HG03039 (cell line): ENCODE data around the gene DDX23.

Experiments used
- ATAC-seq: cut with Tn5 transposase; IDR thresholded peaks from one replicate; pipeline ENCODE4 v1.9.1; 2021; ENCODE audit warnings: mild to moderate bottlenecking, moderate library complexity; ENCODE audit not compliant: unreplicated experiment

DDX23 gene

DNA sequence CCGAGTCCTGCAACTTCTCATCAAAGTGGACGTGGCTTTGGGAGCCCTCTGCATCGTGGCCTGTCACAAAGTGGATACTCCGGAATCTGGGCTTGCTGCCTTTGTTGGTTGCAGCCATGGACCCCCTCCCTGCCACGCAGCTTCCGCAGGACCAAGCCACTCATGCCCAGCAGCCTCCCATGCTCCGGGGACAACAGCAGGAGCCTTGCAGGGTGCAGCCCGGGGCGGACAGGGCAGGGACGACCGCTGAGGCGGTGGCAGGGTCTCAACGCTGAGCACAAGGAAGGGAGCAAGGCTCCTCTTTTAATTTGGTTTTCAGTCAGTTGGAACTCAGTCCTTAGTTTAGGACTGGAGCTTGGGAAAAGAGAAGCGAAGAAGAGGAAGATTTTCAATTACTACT, 51.0 kb downstream of the DDX23 start:
- ATAC-seq: no peak

DNA sequence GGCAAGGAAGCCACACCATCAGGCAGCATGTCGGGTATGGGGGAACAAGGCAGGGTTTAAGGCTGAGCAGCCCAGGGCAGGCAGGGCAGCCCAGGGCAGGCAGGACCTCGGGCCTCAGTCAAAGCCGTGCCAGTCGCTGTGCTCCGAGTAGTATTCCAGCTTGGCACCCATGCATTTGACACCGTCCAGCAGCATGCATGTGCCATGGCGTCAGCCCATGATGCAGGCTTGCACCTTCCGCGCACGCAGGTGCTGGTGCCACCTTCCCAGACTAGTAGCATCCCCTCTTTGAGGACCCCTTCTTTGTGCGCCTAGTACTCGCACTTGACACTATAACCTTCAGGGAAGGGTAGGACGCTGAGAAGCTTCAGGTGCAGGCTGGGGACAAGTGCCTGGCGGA, 51.5 kb downstream of the DDX23 start:
- no peak for ATAC-seq

DNA sequence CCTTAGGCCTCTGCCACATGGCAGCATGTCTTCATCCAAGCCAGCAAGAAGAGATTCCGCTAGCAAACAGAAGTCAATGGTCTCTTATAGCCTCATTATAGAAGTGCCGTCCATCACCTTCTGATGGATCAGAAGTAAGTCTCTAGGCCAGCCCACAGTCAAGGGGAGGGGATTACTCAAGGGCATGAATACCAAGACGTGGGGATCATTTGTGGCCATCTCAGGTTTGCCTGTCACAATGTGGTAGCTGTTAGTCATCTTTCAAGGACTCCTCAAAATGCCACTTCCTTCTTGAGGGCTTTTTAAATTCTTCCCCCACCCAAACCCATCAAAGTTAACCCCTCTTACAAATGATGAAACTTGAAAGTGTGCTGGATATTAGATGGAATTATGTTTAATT, 55.0 kb downstream of the DDX23 start:
- ATAC-seq: no peak

DNA sequence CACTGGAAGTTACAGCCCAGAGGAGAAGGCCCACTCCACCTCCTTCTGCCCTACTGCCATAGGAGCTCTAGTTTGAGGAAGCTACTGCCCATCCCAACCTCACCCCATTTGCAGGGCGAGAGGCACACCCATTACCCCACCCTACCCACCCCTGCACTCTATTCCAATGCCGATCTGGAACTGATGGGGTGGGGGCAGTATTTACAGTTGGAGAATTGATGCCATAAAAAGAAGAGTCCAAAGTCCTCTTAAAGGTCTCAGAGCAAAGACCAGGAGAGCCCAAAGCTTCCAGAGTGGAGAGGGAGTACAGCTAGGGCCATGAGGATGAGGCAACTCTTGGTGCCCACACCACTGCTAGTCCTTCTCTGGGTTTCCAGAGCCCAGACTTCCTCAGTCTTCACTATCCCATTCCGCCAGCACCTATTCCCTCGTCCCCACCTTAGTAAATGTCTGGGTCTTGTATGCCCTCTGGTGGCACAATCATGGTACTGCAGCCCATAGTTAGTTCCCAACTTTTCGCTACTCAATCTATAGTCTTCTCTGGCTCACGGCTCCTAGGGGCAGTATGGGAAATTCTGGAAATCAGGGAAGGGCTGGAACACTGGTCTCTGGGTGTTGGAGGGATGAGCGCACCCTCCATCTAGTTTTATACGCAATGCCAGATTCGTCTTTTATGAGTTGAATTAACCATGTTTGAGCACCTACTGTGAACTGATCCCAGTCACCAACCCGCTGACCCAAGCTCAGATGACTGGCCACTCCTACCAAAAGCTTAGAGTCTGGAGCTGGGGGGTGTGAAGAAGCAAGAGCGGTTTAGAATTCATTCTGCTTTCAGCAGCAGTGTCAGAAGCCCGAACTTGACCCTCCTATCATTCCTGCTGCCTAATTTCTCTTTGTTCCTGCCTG, 56.2 kb downstream of the DDX23 start:
- no peak for ATAC-seq

DNA sequence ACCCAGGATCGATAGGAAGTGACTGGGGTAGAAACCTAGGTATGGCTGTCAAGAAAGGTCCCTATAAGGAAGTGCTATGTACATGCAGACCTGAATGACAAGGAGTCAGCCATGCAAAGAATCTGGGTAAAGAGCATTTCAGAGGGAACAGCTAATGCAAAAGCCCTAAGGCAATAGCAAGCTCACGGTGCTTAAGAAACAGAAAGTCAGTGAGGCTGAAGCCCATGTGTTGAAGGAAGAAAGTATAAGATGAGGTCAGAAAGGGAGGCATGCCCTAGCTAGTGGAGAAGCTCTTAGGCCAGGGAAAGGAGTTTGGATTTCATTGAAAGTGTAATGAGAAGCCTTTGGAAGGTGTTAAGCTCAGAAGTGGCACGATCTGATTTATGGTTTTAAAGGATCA, 57.1 kb downstream of the DDX23 start:
- no peak for ATAC-seq

DNA sequence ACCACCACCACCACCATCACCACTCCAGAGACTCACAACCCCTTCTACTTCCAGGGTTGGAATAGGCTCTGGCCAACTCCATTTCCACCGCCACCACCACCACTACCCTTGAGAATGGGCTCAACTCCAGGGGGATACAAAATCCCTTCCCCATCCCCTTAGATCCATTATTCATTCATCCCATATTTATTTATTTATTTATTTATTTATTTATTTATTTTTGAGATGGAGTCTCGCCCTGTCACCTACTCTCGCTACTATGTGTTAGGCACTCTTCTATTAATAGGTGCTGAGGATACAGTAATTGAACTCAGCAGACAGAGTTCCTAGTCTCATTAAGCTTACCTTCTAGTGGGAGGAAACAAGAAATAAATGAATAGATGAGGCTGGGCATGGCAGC, 58.3 kb downstream of the DDX23 start:
- ATAC-seq: no peak

DNA sequence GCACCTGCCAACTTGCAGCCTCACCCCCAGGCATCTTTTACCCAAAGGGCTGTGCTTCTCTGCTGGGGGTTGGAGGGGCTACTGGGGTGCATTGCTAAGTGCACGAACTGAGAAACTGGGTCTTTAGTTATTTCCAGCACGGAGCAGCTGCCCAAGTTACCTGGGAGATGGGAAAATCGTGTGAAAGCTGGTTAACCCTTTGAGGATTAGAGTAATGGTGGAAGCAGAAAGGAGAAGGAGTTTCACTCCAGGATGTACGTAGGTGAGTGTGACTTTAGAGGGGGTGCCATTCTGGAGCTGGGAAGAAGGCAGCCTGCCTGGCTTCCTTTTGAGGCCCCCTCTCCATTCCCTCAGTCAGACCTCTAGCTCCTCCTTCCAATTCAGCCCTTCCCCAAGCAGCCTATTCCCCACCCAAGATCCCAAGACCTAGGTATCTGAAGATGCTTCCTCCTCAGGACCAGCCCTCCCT, 62.1 kb downstream of the DDX23 start:
- no peak for ATAC-seq

DNA sequence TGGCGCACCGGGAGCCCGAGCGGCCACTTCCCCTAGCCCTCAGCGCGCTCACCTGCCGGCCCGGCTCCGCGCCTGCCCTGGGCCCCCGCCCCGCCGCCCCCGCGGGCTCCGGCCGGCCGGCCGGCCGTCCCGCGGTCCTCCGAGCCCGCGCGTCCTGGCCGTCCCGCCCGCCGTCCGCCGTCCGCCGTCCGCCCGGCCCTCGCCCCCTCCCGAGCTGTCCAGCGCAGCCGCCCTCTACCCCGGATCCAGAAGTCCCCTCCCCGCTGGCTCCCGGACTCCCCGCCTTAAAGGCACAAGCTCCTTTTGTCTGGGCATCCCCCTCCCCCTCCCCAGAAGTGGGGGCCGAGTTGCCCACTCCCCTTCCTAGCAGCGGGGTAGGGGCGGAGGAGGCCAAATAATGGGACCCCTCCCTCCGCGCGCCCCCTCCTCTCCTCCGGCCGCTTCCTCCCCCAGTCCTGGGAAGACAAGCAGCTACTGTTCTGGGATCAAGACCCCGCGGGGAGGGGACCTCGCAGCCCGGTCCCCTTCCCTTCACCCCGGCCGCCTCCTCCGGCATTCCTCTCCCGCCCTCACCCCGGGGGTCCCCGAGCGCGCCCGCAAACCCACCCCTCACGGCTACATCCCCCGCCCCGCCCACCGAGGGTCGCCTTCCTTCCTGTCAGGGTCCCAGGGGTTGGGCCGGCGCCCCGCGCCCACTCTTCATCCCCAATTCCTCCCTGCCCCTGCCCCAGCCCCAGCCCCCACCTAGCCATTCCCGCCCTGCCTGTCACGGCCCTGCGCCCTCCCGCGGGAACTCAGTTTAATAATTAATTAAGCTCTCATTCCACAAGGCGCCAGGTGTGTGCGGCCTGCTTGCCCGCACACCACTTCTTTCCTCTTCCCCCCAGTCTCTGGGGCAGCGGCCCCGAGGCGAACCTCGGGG, 62.8 kb downstream of the DDX23 start, which contains the start of gene ADCY6:
Gene ADCY6, minus strand, starts transcription at position 236 of the 922 bp plus-strand sequence. CDS start 5,655 bp downstream, outside the sequence.
- no peak for ATAC-seq

DNA sequence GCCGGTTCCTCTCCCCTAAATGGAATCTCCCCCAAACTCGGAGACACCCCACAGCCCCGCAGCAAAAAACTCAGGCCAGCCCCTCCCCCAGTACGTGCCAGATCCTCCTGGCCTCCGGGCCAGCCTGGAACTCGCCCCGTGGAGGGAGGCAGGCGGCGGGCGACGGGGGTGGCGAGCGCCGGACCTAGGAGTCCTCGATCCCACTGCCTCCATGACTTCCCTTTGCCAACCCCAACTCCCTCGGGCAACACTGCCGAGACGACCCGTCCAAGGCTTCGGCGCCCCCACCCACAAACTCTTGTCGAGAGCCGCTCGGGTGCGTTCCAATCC, 63.5 kb downstream of the DDX23 start:
- no peak for ATAC-seq

DNA sequence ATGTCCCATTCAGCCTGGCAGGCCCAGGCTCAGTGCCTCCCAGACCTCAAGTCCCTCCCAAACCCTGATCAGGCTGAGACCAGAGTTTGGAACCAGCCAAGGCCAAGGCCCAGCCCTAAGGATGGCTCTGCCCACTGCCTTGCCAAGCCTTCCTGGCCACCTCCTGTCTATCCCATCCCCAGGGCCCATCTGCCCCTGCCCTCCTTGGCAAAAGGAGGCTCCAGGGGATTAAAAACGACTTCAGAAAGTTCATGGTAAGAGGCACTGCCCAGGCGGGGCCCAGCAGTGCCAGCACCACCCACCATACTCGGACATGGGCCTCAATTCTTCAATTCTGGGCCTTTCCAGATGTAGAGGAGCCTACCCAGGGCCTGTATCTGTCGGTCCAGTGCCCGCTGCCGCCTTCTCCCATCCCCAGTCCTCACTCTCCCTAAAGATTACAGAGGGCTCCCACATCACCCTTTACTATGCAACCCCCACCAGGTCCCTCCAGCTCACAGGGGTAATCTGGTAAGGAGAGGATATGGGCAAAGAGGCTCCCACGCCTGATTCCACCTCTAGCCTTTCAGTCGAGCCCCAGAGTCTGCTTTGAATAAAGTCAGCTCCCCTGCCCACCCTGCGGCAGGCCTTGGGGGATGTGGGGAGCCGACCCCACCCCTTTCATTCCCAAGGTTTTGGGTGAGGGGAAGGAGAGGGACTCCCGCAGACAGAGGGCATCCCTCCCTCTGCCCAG, 64.0 kb downstream of the DDX23 start:
- no peak for ATAC-seq

DNA sequence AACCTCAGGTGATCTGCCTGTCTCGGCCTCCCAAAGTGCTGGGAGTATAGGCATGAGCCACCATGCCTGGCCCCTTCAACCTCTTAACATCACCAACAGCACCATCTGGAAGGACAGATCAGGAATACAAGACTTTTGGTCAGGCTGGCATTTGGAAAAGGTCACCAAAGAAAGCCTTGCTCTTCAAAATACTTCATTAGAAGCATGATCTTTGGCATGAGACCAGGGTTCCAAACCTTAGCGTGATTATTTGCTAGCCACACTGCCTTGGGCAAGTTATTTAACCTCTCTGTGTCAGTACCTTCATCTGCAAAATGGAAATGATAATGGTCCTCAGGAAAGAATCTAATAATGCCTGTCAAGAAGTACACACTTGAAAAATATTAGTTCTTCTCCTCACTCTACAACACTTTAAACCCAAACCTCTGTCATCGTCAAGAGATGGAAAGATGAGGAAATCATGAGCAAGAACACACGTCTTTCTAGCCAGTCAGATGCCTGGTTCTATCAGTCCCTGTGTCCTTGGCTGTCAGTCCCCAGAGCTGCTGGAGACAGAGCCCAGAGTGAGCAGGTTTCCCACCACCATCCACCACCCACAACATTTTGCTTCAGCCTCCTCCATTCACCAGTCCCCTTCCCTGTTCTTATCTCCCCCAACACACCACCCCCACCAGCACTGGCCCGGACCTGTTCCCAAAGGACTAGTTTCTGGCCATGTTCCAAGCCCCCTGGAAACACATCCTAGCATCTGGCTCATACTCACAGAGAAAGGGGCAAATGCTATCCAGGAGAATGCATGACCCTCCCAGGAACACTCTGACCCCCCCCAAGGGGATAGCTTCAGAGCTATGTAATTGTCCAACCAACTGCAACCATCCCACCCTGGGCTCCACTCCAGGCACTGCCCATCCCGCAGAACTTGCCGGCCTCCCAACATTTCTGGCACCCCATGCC, 65.1 kb downstream of the DDX23 start:
- no peak for ATAC-seq

DNA sequence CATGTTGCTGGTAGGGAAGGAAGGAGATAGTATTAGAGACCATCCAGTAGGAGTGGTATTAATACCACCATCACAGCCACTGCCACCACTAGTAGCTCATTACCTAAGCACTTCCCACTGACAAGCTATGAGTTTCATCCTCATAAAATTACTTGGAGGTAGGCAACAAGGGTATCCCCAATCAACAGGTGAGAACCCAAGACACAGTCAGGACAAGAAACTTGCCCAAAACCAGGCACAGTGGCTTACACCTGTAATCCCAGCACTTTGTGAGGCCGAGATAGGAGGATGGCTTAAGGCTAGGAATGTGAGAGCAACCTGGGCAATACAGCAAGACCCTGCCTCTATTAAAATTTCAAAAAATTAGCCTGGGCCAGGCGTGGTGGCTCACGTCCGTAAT, 68.5 kb downstream of the DDX23 start:
- ATAC-seq: no peak

DNA sequence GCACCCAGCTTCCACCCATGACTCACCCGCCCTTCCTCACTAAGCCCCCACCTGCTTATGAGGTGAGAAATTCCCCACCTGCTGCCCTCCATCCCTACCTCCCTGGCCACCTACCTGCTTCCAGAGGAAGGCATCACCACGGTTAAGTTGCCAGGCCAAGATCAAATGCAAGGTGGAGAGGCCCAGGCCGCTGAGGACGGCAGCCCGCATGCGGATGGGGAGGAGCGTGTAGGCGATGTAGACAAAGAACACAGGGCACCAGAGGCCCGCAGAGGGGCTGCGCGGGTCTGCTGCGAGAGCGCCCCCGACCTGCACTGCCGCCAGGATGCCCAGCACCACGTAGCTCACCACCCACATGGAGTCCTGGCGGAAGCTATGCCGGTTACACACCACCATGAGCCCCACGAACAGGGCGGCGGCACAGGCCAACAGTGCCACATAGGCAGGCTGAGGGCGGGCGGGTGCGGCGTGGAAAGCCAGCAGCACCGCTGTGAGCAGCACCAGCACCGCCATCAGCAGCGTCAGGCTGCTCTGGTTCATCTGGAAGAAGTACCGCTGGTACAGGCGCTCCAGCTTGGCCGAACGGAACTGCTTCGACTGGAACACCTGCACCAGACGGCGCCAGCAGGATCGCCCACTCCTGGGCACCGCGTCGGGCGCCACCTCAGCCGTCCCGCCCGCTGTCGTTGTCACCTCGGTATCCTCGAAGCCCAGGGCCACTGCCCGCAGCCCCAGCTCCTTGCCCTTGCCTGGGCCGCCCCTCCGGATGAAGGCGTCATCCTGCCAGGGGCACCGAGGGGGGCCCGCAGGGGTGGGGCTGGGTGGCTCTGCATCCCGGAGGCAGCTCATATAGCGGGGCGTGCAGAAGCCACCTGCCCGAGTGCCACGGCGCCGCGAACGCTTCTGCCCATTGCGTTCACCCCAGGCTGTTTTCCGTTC, 69.2 kb downstream of the DDX23 start:
- ATAC-seq: no peak

DNA sequence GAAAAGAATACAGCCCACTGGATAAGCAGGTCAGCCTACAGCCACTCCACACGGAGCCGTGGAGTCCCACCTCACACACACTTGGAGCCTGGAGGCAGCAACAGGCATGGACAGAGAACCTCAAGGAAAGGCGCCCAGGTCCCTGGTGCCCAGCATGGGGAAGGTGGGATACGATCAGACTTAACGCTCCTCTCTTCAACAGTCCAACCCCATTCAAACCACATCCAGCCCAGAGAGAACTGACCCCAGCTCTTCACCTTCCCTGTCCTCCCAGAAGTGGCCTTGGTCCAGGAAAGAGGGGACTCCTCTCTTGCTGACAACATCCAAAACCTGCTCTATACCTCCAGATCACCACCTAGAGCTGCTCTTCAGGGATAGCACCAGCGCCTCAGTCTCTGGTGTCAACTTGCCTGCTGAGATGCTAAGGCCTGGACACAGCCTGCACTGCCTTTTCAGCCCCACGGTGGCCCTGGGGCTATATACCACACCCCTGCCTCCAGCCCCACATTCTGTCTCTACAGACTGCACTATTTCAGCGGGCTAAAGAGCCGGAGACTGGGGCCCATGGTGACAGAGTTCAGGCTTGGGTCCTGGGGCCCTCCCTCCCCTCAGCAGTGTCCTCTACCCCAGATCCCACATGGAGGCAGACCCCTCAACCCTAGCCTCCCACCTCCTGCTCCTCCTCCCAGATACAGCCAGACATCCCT, 70.1 kb downstream of the DDX23 start:
- ATAC-seq: no peak

DNA sequence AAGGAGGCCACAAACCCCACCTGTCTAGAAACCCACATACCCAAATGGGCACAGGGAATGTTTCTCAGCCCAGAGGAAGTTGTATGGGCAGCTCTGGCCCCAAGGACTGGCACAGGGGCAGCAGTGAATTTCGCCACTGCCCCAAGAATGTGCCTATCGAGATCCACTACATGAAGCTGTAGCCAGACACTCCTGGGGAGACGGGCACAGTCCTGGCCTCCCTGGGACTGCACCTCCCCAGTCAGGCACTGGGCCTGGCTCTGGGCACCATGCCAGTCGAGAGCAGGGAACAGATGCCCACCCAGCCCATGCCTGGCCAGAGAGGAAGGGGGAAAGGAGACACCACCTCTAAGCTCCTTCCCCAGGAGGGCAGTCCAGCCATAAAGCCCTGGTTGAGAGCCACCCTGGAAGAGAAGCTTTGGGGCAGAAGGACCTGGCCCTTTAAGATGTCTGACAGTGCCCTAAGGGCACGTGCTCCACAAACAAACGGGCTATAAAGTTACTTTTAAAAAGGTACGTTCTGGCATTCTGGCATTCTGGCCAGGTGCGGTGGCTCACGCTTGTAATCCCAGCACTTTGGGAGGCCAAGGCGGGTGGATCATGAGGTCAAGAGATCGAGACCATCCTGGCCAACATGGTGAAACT, 71.5 kb downstream of the DDX23 start:
- ATAC-seq: no peak

DNA sequence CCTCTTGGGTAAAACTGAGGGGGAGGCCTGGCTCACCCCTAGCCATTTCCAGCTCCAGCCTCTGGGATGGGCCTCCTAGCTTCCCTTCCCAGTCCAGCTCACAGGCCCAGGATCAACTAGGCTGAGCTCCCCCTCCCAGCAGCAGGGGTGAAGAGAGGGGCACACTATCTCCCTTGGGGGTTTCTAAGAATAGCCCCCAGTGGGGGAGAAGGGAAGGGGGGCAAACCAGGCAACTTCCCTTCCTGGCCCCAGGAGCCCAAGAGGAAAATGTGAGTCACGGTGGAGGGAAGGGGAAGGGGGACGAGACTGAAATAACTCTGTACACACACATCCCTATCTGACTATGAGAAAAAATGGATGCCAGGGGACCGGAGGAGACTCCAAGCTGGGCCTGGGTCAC, 72.1 kb downstream of the DDX23 start:
- ATAC-seq: no peak
